Measurements from ENCODE around the gene ARHGEF28.

DNA sequence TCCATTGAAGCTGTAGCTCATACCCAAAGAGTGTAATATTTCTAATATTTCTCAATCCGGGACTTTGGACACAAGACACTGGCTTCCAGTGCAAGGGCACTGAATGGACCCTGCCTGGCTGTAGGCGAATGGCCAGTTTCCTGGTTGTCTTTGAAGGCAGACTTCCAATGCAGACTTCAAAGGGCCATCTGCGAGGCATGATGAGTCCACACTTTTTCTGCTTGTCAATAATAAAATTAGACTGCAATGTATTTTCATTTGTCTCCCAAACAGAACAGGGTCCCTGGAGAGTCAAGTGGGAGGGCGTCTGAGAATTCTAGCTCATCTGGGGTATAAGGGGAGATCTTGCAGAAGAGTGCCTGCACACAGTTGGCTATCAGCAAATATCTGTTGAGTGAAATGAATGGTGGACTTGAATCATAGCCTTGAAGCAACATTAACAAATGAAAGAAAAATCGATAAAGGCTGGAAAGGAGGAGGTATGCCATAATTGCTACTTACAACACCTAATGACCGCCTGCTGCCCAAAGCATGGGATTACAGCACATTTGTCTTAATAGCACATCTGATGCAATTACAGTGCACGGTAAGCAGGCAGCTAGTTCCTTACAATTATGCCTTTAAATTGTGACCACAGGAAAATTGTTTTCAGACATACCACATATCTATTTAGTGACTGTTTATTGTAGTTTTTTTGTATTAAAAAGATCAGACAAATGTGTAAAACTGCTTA, 137.5 kb downstream of the ARHGEF28 start:
- no peak for TF ChIP-seq POLR2A (IDR thresholded peaks at IDR 0.05)
- no peak for TF ChIP-seq CTCF (IDR thresholded peaks at IDR 0.05)
